SK-N-SH (cell line): ENCODE data around the gene CHL1.

Experiments
- CTCF ChIP-seq: fragments of 200-600 bp; sonication (generic); IDR thresholded peaks from 2 replicates; pipeline ENCODE4 v1.6.1; 2017; ENCODE audit warnings: antibody characterized with exemption, mild to moderate bottlenecking, moderate library complexity
- ELF1 ChIP-seq: IDR thresholded peaks from 2 replicates; pipeline ENCODE4 v1.4.0; 2012
- EP300 ChIP-seq, 2 experiments: IDR thresholded peaks; 2 replicates each; pipeline versions ENCODE4 v1.4.0 to v1.6.1; 2012; ENCODE audit warnings: borderline replicate concordance in 1 of 2, low read depth in 1 of 2, low read length in 1 of 2
- EZH2phosphoT487 ChIP-seq: fragments of 200-600 bp; sonication (generic); IDR thresholded peaks from 2 replicates; pipeline ENCODE4 v1.6.1; 2017; ENCODE audit warnings: low read depth, mixed run types, mild to moderate bottlenecking, antibody characterized with exemption, moderate library complexity, borderline replicate concordance
- IRF3 ChIP-seq: fragments of 150-350 bp; IDR thresholded peaks from 2 replicates; pipeline ENCODE4 v1.6.1; 2016; ENCODE audit warnings: mild to moderate bottlenecking, low read depth, low read length
- MAX ChIP-seq: IDR thresholded peaks from 2 replicates; pipeline ENCODE4 v1.4.0; 2012; ENCODE audit warnings: low read depth
- MEF2A ChIP-seq: IDR thresholded peaks from 2 replicates; pipeline ENCODE4 v1.4.0; 2012; ENCODE audit warnings: low read depth, borderline replicate concordance
- PBX3 ChIP-seq: IDR thresholded peaks from 2 replicates; pipeline ENCODE4; 2012
- POLR2AphosphoS5 ChIP-seq: IDR thresholded peaks from 2 replicates; pipeline ENCODE4 v1.6.1; 2012; ENCODE audit warnings: low read depth, low read length
- RAD21 ChIP-seq: IDR thresholded peaks from 2 replicates; pipeline ENCODE4 v1.6.1; 2012; ENCODE audit warnings: mild to moderate bottlenecking, low read length
- TEAD4 ChIP-seq: IDR thresholded peaks from 2 replicates; pipeline ENCODE4 v1.4.0; 2012; ENCODE audit warnings: mild to moderate bottlenecking, borderline replicate concordance; ENCODE audit not compliant: insufficient read depth
- YY1 ChIP-seq: IDR thresholded peaks from 2 replicates; pipeline ENCODE4 v1.4.0; 2012; ENCODE audit warnings: low read depth, mild to moderate bottlenecking
- TF ChIP-seq, protein P1 (sequence below): IDR thresholded peaks from 2 replicates; pipeline ENCODE4 v1.4.0; 2012; ENCODE audit warnings: low read depth, borderline replicate concordance

DNA sequence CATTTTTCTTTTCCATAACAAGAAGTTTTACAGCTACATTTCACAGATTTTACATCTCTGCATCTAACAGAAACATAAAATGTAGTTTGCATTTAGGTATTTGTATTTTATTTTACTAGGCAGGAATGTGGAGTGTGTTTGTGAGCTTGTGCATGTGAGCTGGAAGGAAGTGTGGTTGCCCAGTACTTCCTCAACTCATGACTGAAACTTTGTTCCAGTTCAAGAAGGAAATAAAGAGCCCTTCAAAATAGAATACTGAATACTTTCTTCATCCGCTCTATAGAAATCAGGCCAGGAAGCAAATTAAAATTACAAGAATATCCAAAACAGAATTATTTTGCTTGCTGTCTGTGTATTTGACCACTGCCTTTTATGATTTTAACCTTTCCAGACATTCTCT is 81.3 kb downstream of the CHL1 start:
- TF ChIP-seq CTCF: no peak
- no peak for TF ChIP-seq EP300 (IDR thresholded peaks at IDR 0.05; ENCODE audit: borderline replicate concordance in 1 of 2, low read depth in 1 of 2, low read length in 1 of 2)
- TF ChIP-seq POLR2AphosphoS5: no peak
- no peak for TF ChIP-seq MAX
- no peak for TF ChIP-seq MEF2A
- TF ChIP-seq IRF3: no peak
- TF ChIP-seq, protein P1, sequence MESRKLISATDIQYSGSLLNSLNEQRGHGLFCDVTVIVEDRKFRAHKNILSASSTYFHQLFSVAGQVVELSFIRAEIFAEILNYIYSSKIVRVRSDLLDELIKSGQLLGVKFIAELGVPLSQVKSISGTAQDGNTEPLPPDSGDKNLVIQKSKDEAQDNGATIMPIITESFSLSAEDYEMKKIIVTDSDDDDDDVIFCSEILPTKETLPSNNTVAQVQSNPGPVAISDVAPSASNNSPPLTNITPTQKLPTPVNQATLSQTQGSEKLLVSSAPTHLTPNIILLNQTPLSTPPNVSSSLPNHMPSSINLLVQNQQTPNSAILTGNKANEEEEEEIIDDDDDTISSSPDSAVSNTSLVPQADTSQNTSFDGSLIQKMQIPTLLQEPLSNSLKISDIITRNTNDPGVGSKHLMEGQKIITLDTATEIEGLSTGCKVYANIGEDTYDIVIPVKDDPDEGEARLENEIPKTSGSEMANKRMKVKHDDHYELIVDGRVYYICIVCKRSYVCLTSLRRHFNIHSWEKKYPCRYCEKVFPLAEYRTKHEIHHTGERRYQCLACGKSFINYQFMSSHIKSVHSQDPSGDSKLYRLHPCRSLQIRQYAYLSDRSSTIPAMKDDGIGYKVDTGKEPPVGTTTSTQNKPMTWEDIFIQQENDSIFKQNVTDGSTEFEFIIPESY: no peak
- no peak for TF ChIP-seq RAD21
- TF ChIP-seq EZH2phosphoT487: no peak
- no peak for TF ChIP-seq TEAD4
- no peak for TF ChIP-seq ELF1
- TF ChIP-seq PBX3: no peak
- no peak for TF ChIP-seq YY1
